ENCODE data around the gene NIPAL3.

NIPAL3 gene

DNA sequence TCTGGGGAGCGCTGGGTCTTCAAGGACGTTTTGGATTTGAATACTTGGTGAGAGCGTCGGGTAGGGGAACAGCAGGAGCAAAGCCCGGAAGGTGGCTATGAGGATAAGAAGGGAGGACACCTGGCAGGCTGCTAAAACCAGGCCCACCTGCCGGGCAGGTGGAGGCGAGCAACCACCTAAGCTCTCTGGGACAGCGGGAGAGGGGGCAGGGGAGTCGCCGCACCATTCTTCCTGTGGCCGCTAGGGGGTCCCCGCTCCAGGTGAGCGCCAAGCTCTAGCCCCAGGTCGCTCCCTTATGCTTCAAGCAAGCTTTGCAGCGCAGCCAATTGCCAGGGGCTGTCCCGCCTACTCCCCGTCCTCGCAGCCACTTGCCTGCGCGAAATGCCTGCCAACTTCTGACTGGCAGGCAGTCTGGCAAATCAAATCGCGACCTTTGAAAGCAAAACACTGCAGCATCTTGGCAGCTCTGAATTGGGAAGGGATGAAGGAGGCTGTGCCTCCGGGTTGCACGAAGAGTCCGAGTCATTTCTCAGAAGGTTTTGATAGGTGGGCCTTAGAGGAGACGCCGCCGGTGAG is at the start of gene NIPAL3:
TSS of gene NIPAL3 (plus strand) at position 469 of the 576 bp plus-strand sequence. CDS start 3,746 bp downstream, outside the sequence.
- peak; percentile 98 for DNase-seq (ENCODE audit: low read depth)

DNA sequence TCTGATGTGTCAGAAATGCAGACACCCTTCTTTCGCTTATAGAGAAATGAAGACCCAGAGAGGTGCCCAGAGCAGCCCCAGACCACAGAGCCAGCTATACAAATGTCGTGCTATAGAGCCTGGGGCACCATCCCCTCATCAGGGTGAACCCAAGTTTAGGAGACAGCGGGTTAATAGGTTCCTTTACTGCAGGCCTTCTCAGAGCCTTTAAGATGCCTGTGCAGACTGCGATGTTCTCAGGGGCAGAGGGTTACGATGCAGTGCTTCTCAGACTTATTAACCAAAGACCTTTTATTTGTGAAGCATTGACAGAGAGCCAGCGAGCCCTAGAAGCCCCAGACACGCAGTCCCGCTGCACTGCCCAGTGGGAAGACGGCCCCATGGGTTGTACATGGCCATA is 48.9 kb upstream of the NIPAL3 start:
- DNase-seq (ENCODE audit: low read depth), result no peak

DNA sequence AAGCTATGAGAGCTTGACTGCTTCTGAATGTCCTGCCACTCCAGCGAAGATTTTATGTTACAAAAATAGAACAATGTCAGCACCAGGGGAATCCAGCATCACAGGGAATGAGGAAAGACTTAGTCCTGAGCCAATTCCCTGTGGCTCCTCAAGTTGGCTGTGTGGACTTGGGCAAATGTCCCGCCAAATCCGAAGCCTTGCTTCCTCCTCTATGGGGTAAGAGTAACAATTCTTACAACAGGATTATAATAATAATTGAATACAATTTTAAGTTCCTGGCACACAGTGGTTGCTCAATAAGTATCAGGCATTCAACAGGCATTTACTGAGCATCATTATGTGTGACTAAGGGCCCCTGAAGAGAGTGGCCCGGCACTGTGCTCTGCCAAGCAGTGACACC is 46.4 kb upstream of the NIPAL3 start:
- DNase-seq (ENCODE audit: low read depth), result no peak

DNA sequence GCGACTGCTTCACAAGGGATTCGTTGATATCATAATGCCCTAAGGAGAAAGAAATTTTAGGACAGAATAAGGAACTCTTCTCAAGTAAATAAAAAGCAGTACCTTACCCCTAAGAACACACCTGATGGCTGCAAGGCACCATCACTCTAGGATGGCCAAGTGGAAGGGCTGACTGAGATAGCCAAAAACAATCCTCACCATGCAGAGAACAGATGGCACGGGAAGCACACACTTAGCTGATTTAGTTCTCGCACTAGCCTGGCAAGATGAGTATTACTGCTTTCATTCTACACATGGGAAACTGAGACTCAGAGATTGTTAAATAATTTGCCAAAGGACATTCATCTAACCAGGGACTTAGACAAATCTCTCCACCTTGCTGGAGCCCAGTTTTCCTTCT is 45.8 kb upstream of the NIPAL3 start:
- DNase-seq (ENCODE audit: low read depth), result no peak

DNA sequence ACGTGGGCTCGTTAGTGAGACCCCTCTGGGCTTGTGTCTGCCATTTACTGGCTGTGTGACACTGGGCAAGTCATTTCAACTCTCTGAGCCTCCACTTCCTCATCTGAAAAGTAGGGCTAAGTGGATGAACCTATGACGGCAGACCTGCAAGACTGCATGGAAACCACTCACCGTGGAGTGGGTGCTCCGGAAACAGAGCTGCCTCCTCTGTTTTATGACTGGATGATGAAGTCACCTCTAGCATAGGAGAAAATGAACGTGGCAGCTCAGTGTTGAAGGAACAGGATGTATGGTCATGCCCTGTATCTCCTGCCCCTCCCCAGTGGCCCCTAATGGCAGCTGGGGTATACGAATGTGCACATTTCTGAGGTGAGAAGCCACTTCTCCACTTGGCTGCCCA is 42.6 kb upstream of the NIPAL3 start:
- DNase-seq (ENCODE audit: low read depth), result no peak

DNA sequence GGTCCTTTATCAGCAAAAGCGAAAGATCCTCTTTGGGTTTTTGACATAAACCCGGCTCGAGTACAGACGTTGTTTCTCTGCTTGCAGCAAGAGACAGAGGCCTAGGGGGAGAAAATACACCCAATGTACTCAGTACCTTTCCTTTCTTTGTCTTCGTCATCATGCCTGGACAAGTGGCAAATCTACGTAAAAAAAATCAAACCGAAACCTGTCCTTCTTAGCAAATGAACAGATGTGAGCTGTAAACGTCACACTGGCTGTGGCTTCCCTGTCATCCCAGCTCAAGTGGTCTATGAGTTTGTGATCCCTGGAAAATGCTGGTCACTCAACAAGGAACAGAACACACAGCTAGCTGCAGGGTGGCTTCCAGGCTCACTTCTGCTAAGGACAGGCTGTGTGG is 41.9 kb upstream of the NIPAL3 start:
- no peak for DNase-seq (ENCODE audit: low read depth)

DNA sequence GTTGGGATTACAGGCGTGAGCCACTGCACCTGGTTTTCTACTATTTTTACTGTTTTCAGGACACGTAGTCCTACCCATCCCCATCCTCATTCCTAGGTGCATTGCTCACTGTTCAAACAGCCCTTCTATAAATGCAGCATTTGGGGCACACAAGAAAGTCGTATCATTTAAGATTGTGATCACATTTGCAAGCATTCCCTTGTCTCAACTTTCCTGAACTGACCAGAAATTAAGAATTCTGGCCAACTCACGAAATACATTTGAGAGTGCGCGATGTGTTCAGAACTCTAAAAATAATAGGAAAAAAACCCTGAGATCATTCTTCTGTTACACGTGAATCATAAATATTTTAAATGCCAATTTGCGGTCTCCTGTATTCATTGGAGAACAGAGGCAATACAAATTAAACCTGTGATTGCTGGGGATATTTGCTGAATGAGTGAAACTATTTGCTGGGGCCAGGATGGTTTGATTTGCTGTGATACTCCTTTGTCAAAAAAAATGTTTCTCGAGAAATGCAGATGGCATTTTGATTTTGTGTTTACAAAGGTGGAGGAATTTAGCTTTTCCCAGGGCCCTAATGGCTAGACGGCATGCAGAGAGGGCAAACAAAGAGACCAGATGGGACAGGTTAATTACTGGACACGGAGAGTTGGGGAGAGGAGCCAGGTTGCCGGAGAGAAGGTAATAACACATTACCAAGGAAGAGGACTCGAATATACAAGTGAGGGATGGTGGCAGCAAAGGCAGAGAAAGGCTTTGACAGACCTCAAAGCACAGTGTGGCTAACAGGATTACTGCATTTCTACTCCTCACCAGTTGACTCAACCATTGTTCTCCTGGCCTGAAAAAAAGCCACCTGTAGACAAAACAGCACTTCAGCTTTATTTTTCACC is 40.5 kb upstream of the NIPAL3 start:
- no peak for DNase-seq (ENCODE audit: low read depth)

DNA sequence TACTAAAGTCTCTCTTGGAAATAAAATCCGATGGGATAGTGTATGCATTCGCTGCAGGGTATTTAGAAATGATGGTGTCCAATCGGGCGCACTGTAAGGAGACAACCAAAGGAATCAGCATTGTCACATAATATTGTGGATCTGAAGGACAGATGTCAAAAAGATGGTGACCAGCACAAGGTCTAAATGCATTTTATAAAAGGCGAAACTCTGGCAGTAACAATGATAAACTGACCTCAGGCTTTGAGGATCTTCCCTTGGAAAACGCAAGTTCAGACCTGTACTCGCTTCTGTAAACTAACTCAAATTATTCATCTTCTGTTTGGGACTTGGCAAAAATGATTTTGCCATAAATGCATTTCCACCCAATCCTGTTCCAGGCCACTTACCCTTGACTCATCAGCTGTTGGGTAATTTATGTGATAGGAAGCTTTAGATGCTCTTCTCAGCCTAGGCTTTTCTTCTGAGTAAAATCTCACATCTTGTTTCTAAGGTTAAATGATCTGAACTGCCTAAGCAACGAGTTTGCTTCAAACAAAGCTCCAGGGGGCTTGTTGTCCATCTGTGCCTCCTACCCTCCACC is 35.8 kb upstream of the NIPAL3 start:
- DNase-seq (ENCODE audit: low read depth), result no peak

DNA sequence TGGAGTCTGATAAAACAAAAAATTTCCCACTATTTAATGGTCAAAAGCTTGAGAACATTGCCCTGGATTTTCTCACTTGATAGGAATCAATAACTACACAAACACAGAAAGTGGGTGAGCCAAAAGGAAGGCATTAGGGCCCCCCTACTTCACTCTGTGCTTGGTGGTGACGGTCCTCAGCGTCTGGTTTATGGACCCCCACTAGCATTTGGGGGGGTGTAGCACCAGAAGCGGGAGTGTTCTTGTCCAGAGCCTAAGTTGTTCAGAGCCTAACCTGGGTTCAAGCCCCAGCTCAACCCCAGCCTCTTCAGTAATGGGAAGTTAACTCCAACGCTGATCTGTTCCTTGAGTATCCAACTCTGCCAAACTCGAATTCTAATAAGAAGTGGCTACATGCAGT is 35.1 kb upstream of the NIPAL3 start:
- DNase-seq (ENCODE audit: low read depth), result no peak

DNA sequence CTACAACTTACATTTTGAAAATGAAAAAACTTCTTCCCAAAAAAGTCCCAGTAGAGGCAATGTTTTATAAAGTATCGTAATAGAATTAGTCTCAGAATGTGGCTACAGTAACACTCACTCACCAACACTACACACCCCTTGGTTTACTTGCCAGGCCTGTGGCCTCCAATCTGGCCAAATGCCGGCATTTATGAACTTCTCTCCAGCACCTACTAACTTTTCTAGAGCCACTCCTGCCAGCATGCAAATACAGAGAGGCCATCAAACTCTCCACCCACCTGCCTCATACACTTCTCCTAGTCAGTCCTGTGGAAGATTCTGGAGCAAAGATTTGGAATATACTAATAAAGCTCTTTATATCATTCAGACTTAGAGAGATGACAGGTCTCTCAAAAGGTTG is 34.3 kb upstream of the NIPAL3 start:
- no peak for DNase-seq (ENCODE audit: low read depth)

DNA sequence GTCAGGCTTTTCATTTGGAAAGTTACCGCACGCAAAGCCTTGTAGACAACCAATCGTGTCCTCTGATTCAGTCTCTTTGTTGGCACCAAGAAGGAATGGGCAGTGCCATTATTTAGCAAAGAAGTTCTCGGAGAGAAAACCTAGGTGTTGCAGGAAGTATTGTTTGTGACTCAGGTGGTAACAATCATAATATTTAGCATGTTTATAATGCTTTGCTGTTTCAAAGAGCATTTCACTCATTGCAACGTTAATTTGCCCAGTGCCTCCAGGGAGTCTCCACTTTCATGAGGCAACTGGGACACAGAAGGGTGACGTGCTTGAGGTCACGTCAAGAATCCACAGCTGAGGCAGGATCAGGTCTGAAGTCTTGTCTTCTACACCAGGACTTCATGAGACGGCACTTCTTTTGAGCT is 33.4 kb upstream of the NIPAL3 start:
- no peak for DNase-seq (ENCODE audit: low read depth)

DNA sequence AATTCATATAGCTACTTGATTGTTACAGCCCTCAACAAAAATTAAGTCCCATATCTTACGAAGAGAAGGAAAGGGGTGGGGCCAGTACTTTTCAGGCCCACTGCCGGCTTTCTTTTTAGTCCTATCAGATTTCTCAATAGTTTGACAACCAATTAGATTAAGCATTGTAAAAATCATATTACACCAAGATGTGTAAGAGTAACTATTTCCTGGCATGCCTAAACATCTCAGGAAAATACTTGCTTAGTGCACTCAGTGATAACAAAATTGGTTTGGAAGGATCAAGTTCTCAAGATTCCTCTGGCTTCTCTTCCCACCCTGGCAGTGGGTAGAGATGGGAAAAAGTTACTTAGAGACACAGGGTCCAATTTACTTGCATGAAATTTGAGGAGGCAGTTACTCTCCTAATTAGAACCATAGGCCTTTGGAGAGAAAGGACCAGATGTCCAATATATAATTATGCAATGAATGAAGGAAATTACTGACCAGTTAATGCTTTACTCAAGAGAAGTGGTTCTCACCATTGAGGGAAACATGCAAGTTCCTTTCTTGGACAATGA is 32.1 kb upstream of the NIPAL3 start:
- DNase-seq (ENCODE audit: low read depth), result no peak

DNA sequence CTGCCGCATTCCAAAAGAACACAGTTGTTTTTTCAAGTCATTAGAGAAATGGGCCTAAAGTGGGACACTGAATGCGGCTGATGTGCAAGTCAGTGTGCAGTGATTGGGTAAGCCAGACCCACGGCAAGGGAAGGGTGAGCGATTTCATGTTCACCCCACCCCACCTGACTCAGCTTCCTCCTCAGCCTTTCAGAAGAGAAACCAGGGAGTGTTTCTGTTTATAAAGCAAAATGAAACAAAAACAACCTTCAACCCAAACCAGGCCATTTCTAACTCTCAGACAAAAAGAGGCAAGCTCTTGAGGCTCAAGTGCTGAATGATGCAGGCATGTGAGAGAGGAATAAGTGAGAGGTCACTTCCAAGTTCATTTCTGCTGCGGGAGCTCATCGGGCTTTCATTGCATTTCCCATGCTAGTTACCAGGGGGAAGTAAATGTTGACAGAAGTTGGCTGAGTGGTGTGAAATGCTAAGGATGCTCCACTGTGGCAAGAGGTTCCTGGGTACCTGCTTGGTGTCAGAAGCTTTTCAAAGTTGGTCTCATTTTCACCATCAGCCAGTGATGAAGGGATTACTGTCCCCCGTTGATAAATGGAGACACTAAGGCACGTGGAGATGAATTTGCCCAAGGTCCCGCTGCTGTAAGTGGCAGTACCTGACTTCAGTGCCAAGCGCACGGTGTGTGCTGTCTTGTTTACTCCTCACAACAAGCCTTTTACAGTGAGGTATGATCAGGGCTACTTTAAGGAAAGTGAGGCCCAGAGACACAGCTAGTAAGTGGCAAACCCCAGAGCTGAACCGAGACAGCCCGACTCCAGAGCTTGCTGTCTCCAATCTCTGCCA is 31.1 kb upstream of the NIPAL3 start:
- no peak for DNase-seq (ENCODE audit: low read depth)

DNA sequence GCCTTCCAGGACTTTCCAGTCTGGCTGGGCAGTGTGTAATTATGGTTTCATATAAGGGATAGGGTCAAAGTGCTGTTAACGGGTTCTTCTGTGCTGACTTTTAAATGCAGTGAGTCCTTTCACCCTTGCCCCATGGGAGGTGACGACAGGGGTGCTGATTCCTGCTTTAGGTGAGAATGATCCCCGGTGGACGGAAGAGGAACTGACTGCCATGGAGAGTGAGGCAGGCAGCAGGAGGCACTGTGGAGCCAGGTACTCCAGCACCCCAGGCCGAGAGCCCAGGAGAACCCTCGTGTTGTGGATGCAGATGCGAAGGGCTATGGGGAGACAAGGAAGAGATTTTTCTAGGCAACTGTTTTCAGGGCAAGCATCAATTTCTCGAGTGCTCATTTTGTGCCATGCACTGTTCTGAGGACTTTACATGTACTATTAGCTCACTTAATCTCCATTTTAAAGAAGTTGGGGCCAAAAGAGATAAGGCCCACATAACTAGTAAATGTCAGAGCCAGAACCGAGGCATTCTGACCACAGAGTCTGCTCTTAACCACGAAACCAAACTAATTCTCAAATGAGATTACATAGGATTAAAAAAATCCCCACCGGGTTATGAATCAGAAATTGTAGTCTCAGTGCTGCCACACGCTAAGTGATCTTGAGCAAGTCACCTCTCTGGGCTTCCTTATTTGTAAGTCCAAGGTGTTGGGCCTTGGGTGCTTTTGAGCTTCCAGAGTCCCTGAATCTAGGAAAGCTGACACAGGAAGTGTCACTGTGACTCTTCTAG is 30.3 kb upstream of the NIPAL3 start:
- DNase-seq (ENCODE audit: low read depth), result no peak

DNA sequence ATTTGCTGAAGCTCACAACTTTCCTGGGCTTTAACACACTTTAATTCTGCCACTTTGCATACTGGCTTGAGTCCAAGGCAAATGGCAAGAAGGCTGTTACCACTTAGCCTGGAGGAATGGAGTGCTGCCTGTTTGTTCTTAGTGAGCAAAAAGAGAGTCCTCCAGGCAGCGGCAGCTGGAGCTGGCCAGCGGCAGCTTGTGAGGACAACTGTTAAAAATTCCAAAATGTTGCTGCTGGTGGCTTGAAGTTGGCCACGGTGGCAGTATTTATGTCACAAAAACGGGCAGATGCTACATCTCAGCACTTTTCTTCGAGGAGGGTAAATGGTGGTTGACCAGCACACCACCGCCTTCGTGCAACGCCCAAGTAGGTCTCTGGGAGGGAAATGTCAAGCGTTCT is 29.4 kb upstream of the NIPAL3 start:
- no peak for DNase-seq (ENCODE audit: low read depth)

DNA sequence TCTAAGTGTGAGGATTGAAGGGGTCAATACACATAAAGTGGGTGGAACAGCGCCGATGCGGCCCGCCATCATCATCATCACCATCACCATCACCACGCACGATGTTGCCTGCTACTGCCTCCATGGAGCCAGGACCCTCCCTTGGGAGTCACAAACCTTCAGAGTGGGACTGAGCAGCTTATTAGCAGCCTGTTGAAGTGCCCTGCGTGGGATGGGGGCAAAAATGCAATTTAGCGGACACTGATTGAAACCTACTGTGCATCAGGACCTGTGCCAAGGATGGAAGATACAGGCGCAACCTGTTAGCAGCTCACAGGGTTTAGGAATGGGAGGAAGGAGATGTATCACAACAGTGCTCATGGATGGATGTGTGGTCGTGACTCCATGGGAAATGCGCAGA is 28.7 kb upstream of the NIPAL3 start:
- no peak for DNase-seq (ENCODE audit: low read depth)

DNA sequence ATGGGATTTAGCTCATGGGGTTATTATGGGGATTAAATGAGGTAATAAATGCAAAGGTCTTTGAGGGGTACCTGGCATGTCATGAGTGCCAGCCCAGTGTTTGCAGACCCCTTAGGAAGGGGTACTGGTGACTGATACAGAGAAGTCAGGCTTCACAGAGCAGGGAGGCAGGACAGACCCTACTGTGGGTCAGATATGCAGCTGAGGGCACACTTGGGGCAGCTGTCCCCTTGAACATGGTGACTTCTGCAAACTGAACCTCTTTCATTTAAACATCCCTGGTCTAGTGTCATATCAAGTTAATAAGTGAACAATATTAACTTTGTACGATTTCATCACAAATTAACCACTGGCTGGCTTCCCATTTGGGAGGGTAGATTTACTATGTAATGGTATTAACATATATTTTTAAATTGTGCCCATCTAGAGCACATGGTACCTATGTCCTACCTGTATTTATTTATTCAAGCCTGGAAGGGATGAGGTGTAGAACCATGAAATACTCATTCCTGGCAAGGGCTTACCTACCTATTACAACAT is 27.9 kb upstream of the NIPAL3 start:
- no peak for DNase-seq (ENCODE audit: low read depth)

DNA sequence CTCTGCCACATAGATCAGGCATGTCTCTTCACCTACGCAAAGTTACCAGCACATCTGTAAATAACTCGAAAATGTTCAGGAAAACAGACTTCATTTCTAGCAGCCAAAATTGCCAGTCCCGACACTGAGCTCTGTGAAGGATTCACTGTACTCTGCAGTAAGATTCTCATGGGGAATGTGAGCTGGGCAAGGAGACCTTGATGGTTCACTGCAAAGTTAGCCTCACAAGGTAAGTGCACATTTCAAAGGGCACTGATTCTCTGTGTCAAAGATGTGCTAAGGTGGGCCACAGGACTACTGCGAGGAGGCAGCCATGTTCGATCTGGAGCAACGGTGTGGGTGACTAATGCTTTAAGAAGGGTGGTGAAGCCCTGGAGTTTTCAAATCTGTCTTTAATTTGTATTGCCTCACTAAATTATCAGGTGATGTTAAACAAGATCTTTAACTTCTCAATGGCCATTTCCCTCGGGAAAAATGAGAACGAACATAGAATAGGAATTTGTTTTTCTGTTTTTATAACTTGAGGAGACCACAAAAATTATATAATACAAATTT is 27.2 kb upstream of the NIPAL3 start:
- DNase-seq (ENCODE audit: low read depth), result no peak

DNA sequence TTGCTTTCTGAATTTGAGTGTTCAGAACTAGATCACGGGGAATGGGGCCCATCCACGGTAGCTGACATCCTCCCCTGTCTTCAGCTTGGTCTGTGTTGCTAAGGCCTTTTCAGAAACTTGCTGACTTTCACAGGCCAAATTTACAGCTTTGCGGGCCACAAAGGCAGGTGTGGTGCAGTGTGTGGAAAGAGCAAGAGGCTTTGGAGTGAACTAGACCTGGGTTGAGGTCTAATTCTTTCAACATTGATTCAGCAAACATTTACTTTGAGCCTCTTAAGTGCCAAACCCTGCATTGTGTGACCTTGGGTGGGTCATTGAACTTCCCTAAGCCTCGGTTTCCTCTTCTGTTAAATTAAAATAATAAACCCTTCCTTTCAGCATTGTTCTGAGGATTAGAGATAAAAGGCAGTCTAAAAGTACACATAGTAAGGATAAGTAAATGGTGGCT is 26.3 kb upstream of the NIPAL3 start:
- no peak for DNase-seq (ENCODE audit: low read depth)

DNA sequence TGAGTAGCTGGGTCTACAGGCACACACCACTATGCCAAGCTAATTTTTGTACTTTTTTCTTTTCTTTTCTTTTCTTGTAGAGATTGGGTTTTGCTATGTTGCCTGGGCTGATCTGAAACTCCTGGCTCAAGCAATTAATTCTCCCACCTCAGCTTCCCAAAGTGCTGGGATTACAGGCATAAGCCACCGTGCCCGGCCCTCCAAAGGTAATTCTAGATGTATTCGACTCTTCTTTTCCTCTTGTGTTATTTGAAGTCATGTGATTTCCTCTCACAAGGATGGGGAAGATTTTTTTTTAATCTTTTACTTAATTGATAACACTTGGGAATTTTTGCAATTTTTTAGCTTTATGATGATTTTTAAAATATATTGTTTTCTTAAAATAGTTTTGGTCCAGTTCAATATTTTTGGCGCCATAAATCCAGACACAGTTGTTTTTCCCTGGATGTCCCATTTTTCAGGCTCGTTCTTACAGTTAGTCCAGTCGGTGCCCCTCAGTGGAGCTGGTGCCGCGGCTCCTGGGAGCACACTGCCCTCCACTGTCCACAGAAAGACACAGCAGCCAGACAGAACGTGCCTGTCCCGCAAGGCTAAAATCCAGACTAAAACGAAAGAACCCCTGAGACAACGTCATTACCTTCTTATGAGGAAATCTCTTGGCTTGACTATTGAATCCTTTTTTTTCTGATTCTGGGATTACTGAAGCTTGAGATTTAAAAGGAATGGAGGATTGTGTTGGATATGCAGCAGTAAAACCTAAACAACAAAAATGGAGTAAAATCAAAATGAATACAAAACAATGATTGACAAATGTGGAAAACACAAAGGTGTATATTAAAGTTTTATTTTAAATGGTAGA is 24.4 kb upstream of the NIPAL3 start:
- no peak for DNase-seq (ENCODE audit: low read depth)

All from HS-27A (cell line).